GM18526 (cell line): Measurements from ENCODE around the gene CUEDC2.

ENCODE experiments used
- POLR2A ChIP-seq: IDR thresholded peaks from 3 replicates; pipeline ENCODE4 v1.6.1; 2011; ENCODE audit not compliant: insufficient read length; ENCODE audit errors: extremely low read depth

CUEDC2 gene

GRCh38 chr10:102420181-102420713, 12.1 kb downstream of the CUEDC2 start:
- no peak for TF ChIP-seq POLR2A

GRCh38 chr10:102419269-102420180, 12.8 kb downstream of the CUEDC2 start:
- no peak for TF ChIP-seq POLR2A

GRCh38 chr10:102418622-102419268, 13.6 kb downstream of the CUEDC2 start, which contains the start of gene PSD:
TSS of gene PSD (minus strand) at chr10:102418785. CDS start at chr10:102417038, 1,747 bp downstream.
- TF ChIP-seq POLR2A: no peak

- TF ChIP-seq POLR2A: no peak
Observed at GRCh38 chr10:102416695-102417094, 15.7 kb downstream of the CUEDC2 start.

GRCh38 chr10:102416283-102416682, 16.1 kb downstream of the CUEDC2 start:
- TF ChIP-seq POLR2A: no peak

- TF ChIP-seq POLR2A: no peak
Observed at GRCh38 chr10:102414749-102415148, 17.6 kb downstream of the CUEDC2 start.

GRCh38 chr10:102413806-102414561, 18.4 kb downstream of the CUEDC2 start:
- no peak for TF ChIP-seq POLR2A

- no peak for TF ChIP-seq POLR2A
Observed at GRCh38 chr10:102413053-102413705, 19.2 kb downstream of the CUEDC2 start.

GRCh38 chr10:102412293-102412692, 20.1 kb downstream of the CUEDC2 start:
- no peak for TF ChIP-seq POLR2A

GRCh38 chr10:102411341-102412255, 20.8 kb downstream of the CUEDC2 start:
- TF ChIP-seq POLR2A: no peak

- TF ChIP-seq POLR2A: no peak
Observed at GRCh38 chr10:102410429-102411073, 21.8 kb downstream of the CUEDC2 start.

GRCh38 chr10:102409604-102410428, 22.6 kb downstream of the CUEDC2 start:
- TF ChIP-seq POLR2A: no peak
